Frontal cortex (tissue), 4 donors: ENCODE results near the gene MMAB. TPM values are rescaled to one million over a fixed set of nuclear protein-coding genes. Genes with fewer than 3 reads are reported as not detected.
A peak's percentile ranks its signal among the peaks of the same experiment; 100 is the strongest.

Source experiments
- DNase-seq, 2 donors: peaks; one replicate each; pipeline ENCODE4 v3.0.0; 2012; ENCODE audit warnings: low spot score in 2 of 2
- FAIRE-seq: peaks from 2 replicates; lab custom pipeline; 2012; peaks lifted over from hg19 to GRCh38; lab: Jason Lieb, UNC
- total RNA-seq: library from RNA; depleted of rRNA; stranded (reverse); fragments of >200 nt; gene quantifications from one replicate; pipeline ENCODE4 v1.2.3, GENCODE V29; 2014
- donor health status: control.
- donor health status: control.
- donor health status: control.

Gene MMAB
- total RNA-seq, 1 donor from 2014 or later: 13.9 TPM

DNA sequence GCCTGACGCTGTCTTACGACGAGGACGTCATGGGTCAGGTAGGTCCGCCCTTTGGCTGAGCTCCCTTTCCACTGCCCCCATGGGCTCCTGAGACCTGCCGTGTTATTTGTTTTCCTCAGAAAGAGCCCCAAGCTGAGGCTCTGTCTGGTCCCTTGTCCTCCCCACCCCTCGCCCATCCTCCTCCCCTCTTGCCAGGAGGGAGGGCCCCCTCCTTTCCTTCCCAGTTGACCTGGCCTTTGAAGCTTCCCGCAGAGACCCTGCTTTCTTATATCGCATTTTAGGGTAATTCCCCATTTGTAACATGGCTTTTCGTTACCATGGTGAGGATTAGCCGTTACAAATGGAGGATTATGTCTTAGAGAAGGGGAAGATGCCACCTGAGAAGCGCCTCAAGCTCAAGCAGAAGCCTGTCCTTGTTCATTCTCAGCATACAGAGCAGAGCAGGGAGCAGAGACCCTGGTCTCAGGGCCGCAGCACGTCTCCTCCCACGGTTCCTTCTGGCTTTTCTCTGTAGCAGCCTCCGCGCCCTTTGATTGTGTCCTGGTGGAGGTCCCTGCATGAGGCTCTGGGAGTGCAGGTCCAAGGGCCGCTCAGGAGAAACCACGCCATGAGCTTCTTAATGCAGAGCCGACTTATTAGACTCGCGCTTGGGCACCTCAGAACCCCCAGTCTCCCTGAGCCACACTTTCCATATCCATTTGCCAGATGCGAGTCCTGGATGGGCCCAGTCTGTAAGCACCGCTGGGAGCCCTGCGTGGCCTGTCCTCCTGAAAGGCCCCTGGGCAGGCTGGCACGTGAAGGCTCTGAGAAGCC lies 48.6 kb downstream of the MMAB start:
- DNase-seq (no peak), FAIRE-seq (no peak)

DNA sequence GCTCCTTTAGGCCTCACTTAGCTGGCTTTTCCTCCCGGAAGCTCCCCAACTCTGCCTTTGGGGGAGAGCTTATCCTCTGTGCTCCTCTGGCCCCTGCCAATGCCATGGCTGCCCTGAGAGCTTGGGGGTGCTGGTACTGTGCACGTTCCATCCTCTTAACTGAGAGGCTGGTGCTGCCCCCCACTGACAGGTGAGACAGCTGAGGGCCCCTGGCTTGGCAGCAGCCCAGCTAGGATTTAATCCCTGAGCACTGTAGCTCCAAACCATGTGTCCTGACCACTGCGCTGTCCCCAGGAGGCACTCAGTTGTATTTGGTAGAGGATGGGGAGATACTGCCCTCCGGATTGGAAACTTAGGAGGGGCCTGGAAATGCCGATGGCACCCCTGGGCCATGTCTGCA lies 49.8 kb downstream of the MMAB start:
- DNase-seq: no peak
- FAIRE-seq: no peak

DNA sequence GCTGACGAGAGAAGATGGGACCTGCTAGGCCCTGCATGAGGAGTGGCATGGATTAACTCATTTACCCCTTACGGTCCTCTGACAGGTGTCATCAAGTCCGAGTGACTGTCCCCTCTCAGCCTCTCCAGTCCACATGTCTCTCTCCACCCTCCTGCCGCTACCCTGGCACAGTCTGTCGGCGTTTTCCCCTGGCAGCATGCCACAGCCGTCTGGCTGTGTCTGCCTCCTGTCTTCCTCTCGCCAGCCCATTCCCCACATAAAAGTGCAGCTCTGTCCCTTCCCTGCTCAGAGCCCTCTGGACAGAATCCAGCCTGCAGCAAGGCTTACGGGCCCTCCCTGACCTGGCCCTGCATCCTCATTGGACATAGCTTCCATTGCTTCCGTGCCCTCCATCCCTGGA lies 50.2 kb downstream of the MMAB start:
- DNase-seq (no peak), FAIRE-seq (no peak)

DNA sequence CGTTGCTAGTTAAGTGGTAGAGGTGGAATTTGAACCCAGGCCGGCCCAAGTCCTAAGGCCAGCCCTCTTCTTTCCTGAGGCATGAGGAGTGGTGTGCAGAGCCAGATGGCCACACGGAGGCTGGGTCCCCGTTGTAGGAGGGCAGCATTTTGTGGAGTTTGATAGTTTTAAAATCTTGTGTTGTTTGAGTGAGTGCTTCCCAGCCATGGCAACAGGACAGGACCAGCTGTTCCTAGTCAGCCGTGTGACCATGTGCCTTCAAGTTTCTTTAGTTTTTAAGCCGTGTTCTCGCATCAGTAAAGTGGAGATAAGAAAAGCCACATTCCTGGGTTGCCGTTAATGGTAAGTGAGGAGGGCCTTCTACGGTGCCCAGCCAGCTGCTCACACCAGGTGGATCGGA lies 51.5 kb downstream of the MMAB start:
- no peak for FAIRE-seq
- DNase-seq: no peak

GRCh38 chr12:109519787-109520186 lies 53.5 kb downstream of the MMAB start:
- FAIRE-seq (no peak), DNase-seq (no peak)

- DNase-seq: peak; percentile 54 to 71
- FAIRE-seq: peak; percentile 44
These were observed 54.3 kb downstream of the MMAB start for GRCh38 chr12:109518820-109519665.

GRCh38 chr12:109517619-109518018 lies 55.7 kb downstream of the MMAB start:
- no peak for FAIRE-seq
- DNase-seq: no peak

DNA sequence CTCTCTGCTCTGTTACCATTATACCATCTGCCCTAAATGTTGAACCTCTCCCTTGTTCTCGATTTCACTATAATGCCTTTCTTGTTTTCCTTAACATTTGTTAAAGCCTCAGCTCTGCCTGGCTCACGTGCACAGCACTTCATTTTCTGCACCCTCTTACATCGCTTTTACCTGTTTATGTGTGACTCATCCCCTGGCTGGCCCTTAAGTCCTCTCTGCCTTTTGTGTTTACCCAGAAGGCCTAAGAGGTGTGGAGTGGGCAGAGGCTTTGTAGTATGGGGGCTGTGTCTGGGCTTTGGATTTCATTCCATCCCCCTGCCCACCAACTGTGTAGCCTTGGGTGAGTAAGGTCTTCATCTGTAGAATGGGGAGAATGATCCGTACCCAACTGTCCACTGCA lies 59.3 kb downstream of the MMAB start:
- DNase-seq (no peak), FAIRE-seq (no peak)

DNA sequence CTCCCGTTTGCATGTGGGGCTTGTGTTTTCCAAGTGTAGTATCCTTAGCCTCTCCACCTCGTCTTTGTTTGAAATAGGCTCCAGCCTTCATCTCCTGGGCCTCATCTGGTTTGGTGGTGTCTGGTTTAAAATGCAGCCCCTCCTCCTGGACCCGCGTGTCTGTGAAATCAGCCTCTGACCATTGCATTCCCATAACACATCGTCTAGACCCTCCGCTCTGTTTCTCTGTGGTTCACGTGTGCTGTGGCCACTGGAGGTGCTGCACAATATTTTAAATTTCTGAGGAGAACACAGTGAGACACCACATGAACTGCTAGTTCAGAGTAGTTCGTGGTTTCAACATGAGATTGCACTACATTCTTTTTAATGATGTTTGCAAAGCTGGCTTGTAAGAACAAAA lies 60.3 kb downstream of the MMAB start:
- no peak for FAIRE-seq
- DNase-seq: no peak

DNA sequence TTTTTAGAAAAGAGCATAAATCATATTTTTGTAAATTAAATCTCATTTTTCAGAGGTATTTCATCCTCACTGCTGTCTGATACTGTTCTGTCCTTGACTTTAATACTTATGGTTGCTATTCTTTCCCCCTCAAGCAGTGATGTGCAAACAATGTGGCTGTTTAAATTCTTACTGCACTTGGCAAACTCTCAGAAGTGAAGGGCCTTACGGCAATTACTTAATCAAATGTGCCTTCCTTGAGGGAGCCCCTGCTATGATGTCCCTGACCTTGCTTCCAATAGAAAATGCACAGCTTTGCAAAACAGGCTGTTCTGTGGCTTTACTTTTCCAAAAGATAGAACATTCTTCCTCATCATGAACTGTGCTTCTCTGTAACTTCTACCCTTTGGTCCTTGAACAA lies 60.7 kb downstream of the MMAB start:
- FAIRE-seq (no peak), DNase-seq (no peak)

DNA sequence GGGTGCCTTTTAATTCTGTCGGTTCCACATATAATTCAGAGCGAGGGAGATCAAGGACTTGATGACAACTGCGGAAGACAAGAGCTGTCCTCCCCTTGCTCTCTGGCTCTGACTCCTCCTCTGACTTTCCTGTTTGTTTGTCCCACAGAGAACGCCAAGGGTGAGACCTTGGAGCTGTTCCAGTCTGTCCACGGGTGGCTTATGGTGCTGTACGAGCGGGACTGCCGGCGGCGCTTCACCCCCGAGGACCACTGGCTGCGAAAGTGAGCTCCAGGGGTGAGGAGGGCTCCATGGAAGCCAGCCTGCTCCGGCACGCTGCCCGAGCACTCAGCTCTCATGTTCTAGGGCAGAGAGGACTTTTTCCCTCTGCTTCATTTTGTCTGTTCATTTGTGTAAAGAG lies 63.1 kb downstream of the MMAB start:
- DNase-seq: no peak
- no peak for FAIRE-seq

DNA sequence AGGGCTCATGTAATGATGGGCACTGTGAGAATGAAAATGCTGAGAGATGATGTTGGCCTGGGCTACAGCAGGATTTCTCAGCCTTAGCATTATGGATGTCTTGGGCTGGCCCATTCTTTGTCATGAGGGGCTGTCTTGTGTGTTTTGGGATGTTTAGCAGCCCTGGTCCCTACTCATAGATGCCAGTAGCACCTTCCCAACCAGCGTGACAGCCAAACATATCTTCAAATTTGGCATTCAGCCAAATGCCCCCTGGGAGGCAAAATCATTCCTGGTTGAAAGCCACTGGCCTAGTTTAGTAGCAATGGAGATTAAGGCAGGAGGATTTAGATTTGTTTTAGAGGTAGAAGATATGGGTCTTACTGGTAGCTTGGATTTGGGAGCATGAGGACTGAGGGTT lies 69.2 kb downstream of the MMAB start:
- DNase-seq: no peak
- no peak for FAIRE-seq

Other genes with a start within 250 kb of the MMAB start
- gene MYO1H, start 225.6 kb downstream of the MMAB start, total RNA-seq: under 0.01 TPM
- 42.8 TPM for gene KCTD10, start 96.2 kb downstream of the MMAB start, total RNA-seq
- gene UBE3B, start 95.9 kb downstream of the MMAB start, total RNA-seq: 15.5 TPM
- gene MVK, start 290 bp upstream of the MMAB start, total RNA-seq: 14.3 TPM
- gene FAM222A, start 140.3 kb upstream of the MMAB start, total RNA-seq: 2.9 TPM